Colonic mucosa (tissue), 4 donors: ENCODE data around the gene CENPK. TPM values are rescaled to one million over a fixed set of nuclear protein-coding genes. Genes with fewer than 3 reads are reported as not detected.

Source experiments
- DNase-seq: peaks from one replicate; pipeline ENCODE4 v3.0.0-alpha.2; 2020
- H3K27ac ChIP-seq: fragments of 200-600 bp; one replicate; pipeline ENCODE4 v1.8.0; 2021
- H3K27me3 ChIP-seq: fragments of 200-600 bp; one replicate; pipeline ENCODE4 v1.8.0; 2021
- H3K36me3 ChIP-seq: fragments of 200-600 bp; one replicate; pipeline ENCODE4 v1.8.0; 2021
- H3K4me1 ChIP-seq: fragments of 200-600 bp; one replicate; pipeline ENCODE4 v1.8.0; 2021; ENCODE audit warnings: mild to moderate bottlenecking
- H3K4me3 ChIP-seq: fragments of 200-600 bp; one replicate; pipeline ENCODE4 v1.8.0; 2021
- H3K9ac ChIP-seq, 2 donors: one replicate each; pipeline ENCODE4 v1.7.0; 2013; ENCODE audit warnings: control low read depth in 2 of 2, low read depth in 2 of 2, low read length in 2 of 2
- H3K9me3 ChIP-seq: fragments of 200-600 bp; one replicate; pipeline ENCODE4 v1.8.0; 2021
- intact Hi-C: fragments of 100-400 bp; cut with DNase I; formaldehyde crosslinking; loops from one replicate; pipeline ENCODE4 v1.14.1; 2022
- total RNA-seq, 2 donors: library from RNA; stranded (reverse); fragmentation: NEBNext Ultra II Directional in 1 of 2; extraction: Animal tissue kit (Norgen Biotek cat#: 25700) in 1 of 2; gene quantifications; one replicate each; pipeline ENCODE4 v1.2.1, GENCODE V29; 2021
- TF ChIP-seq, protein P1 (sequence below): fragments of 200-600 bp; IDR thresholded peaks from one replicate; pipeline ENCODE4 v1.8.0; 2022; ENCODE audit warnings: antibody characterized with exemption, mild to moderate bottlenecking
- donor health status: healthy.
- donor health status: DM: no; HTN: no; CAD: no.
- donor health status: DM: no; HTN: no; CAD: no.

CENPK gene
- total RNA-seq, 2 donors from 2014 or later: 10.4 to 31.4 TPM

DNA sequence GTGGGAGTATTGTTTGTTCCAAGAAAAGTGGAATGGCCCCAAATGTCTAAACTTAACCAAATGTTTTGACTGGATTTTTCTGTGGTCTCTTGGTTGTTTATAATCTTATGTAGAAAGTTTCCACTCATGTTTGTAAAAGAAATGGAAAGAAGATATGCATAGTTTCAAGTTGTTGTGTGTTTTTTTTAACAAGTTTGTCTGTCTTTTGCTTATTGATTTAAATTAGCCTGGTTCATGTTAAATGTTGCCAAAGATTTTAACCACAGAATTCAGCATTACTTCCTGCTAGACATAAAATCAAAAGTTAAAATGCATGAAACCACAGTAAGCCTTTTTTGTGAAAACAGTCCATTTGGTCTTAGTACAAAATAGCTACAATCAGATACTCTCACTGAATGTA, 14.2 kb upstream of the CENPK start:
- H3K4me1 ChIP-seq: no peaks in the 10 kb centered on the region
- intact Hi-C loops: no loop called here
- no peak overlapping the region for H3K4me3 ChIP-seq
- H3K27me3 ChIP-seq: no peaks in the 10 kb centered on the region
- no peaks in the 10 kb centered on the region for H3K9me3 ChIP-seq
- DNase-seq: no peak
- no peak overlapping the region for H3K9ac ChIP-seq
- no peaks in the 10 kb centered on the region for H3K36me3 ChIP-seq
- TF ChIP-seq, protein P1, sequence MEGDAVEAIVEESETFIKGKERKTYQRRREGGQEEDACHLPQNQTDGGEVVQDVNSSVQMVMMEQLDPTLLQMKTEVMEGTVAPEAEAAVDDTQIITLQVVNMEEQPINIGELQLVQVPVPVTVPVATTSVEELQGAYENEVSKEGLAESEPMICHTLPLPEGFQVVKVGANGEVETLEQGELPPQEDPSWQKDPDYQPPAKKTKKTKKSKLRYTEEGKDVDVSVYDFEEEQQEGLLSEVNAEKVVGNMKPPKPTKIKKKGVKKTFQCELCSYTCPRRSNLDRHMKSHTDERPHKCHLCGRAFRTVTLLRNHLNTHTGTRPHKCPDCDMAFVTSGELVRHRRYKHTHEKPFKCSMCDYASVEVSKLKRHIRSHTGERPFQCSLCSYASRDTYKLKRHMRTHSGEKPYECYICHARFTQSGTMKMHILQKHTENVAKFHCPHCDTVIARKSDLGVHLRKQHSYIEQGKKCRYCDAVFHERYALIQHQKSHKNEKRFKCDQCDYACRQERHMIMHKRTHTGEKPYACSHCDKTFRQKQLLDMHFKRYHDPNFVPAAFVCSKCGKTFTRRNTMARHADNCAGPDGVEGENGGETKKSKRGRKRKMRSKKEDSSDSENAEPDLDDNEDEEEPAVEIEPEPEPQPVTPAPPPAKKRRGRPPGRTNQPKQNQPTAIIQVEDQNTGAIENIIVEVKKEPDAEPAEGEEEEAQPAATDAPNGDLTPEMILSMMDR: no peak
- no peak overlapping the region for H3K27ac ChIP-seq

DNA sequence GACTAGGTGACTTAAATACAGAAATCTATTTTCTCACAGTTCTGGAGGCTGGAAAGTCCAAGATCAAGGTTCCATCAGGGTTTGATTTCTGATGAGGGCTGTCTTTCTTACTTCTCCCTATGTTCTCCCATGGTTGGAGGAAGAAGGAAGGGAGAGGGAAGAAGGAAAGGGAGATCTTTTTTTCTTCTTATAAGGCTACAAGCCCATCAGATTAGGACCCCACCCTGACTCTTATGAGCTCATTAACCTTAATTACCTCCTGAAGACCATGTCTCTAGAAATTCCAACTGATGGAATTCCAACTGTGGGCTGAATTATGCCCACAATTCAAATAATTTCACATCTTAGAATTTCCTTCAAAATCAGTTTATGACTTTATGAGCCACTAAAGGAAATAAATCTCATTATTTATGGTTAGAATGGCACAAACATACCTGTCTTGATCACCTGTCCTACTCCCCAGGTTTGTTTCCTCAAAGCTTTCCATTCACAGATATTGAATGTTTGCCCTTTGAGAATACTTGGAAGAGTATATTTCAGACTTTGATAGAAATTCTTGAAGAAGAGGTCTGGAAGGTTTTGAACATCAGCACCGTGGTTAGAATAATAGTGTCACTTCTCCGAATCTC, 7.7 kb upstream of the CENPK start:
- Histone ChIP-seq H3K27ac (no peak overlapping the region), H3K27me3 (no peaks in the 10 kb centered on the region), H3K9me3 (no peaks in the 10 kb centered on the region), H3K36me3 (no peaks in the 10 kb centered on the region), H3K9ac (no peak overlapping the region), H3K4me3 (no peak overlapping the region), H3K4me1 (no peaks in the 10 kb centered on the region)
- no peak for DNase-seq
- TF ChIP-seq, protein P1: no peak
- intact Hi-C loops: no loop called here

DNA sequence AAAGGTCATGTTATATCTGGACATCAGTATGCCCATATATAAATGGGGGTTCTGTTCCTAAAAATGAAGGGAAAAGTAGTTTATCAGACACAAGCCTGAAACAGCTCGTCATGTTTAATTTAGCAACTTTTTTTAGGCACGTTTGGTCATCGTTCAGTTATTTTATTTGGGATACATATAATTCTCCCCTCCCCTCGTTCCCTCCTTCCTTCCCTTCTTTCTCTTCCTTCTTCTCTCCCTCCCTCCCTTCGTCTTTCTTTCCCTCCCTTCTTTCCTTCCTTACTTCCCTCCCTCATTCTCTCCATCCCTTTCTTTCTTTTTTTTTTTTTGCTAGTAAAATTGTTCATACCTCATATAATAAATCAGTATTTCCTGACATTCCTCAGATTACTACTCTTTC, 3.5 kb upstream of the CENPK start:
- TF ChIP-seq, protein P1: no peak

GRCh38 chr5:65563777-65564176, 809 bp upstream of the CENPK start:
- TF ChIP-seq, protein P1: no peak
- DNase-seq: no peak
- Histone ChIP-seq H3K9me3 (no peaks in the 10 kb centered on the region), H3K36me3 (no peaks in the 10 kb centered on the region), H3K4me1 (peaks cover 11% of the 10 kb centered on the region), H3K4me3 (peak overlapping the region; percentile 82), H3K27ac (peak overlapping the region; percentile 91), H3K9ac (peak overlapping the region; percentile 47 to 95), H3K27me3 (no peaks in the 10 kb centered on the region)
- intact Hi-C loops: loop anchor here (10.0 kb wide), 1 partner anchor 61 kb away; the partner anchor contains the start of genes SHLD3, TRAPPC13 and TRIM23

More for the DNA sequence above, 3.5 kb upstream of the CENPK start:
- Histone ChIP-seq H3K4me3 (no peak overlapping the region), H3K9me3 (no peaks in the 10 kb centered on the region), H3K27me3 (no peaks in the 10 kb centered on the region), H3K4me1 (peaks cover 11% of the 10 kb centered on the region), H3K27ac (no peak overlapping the region), H3K36me3 (no peaks in the 10 kb centered on the region), H3K9ac (no peak overlapping the region)
- intact Hi-C loops: loop anchor here (10.0 kb wide), 1 partner anchor 58 kb away; the partner anchor contains the start of genes SHLD3, TRAPPC13 and TRIM23
- no peak for DNase-seq

GRCh38 chr5:65556718-65557117, 6.2 kb downstream of the CENPK start:
- Histone ChIP-seq H3K36me3 (no peaks in the 10 kb centered on the region), H3K9ac (no peak overlapping the region), H3K27me3 (no peaks in the 10 kb centered on the region), H3K27ac (no peak overlapping the region), H3K9me3 (no peaks in the 10 kb centered on the region), H3K4me3 (no peak overlapping the region), H3K4me1 (peaks cover under 1% of the 10 kb centered on the region)
- TF ChIP-seq, protein P1: no peak
- intact Hi-C loops: no loop called here
- DNase-seq: no peak
